Fibroblast of lung (primary cell): ENCODE measurements around the gene SH3PXD2A.

Source experiments
- EZH2 ChIP-seq: IDR thresholded peaks from 2 replicates; pipeline ENCODE4 v1.5.1; 2012; ENCODE audit warnings: low read length, control low read depth, mild to moderate bottlenecking; ENCODE audit errors: missing control alignments
- TF ChIP-seq, protein P1 (sequence below), 2 donors: IDR thresholded peaks in 1 of 2; conservative IDR thresholded peaks in 1 of 2; 1 replicate in 1 of 2; 2 replicates in 1 of 2; pipeline ENCODE4 v1.5.1; 2011 to 2012; ENCODE audit warnings: low read length in 2 of 2, control low read depth in 1 of 2, inconsistent platforms in 1 of 2, low read depth in 1 of 2, mild to moderate bottlenecking in 1 of 2

DNA sequence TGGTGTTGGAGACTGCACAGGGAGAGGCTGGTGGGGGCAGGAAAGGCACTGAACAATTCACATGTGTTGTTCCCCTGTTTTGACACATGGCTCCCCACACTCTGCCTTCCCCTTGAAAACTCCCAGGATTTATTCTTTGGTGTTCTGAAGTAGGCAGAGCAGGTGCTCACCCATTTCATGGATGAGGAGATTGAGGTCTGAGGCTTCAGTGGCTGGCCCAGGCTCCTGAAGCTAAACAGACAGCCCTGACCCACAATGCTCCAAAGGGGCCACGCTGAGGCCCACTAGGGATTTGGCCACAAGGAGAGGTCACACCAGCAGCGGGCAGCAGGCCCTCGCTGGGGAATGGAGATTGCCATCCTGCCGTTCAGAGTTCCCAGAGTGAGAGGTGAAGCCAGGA lies 157.6 kb downstream of the SH3PXD2A start:
- TF ChIP-seq, protein P1, sequence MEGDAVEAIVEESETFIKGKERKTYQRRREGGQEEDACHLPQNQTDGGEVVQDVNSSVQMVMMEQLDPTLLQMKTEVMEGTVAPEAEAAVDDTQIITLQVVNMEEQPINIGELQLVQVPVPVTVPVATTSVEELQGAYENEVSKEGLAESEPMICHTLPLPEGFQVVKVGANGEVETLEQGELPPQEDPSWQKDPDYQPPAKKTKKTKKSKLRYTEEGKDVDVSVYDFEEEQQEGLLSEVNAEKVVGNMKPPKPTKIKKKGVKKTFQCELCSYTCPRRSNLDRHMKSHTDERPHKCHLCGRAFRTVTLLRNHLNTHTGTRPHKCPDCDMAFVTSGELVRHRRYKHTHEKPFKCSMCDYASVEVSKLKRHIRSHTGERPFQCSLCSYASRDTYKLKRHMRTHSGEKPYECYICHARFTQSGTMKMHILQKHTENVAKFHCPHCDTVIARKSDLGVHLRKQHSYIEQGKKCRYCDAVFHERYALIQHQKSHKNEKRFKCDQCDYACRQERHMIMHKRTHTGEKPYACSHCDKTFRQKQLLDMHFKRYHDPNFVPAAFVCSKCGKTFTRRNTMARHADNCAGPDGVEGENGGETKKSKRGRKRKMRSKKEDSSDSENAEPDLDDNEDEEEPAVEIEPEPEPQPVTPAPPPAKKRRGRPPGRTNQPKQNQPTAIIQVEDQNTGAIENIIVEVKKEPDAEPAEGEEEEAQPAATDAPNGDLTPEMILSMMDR (conservative IDR thresholded peaks at IDR 0.05 in 1 of 2, IDR thresholded peaks at IDR 0.05 in 1 of 2; ENCODE audit: low read depth in 1 of 2, low read length in 2 of 2), result no peak
- TF ChIP-seq EZH2, result no peak
